Measurements from ENCODE around the gene CRIM1.

Gene CRIM1

GRCh38 chr2:36409935-36410334 is 54.4 kb downstream of the CRIM1 start:
- H3K36me3 Mint-ChIP-seq (ENCODE audit: low read depth), result no peaks in the 10 kb centered on the region
- H3K9me3 Mint-ChIP-seq, result no peaks in the 10 kb centered on the region
- no peak overlapping the region for H3K4me3 Mint-ChIP-seq
- H3K4me1 Mint-ChIP-seq (ENCODE audit: low read depth), result no peaks in the 10 kb centered on the region
- no peak overlapping the region for H3K27ac Mint-ChIP-seq
- H3K27me3 Mint-ChIP-seq, result no peaks in the 10 kb centered on the region

GRCh38 chr2:36410681-36411080 is 55.1 kb downstream of the CRIM1 start:
- Mint-ChIP-seq H3K27me3 (no peaks in the 10 kb centered on the region), H3K4me1 (ENCODE audit: low read depth) (no peaks in the 10 kb centered on the region), H3K9me3 (no peaks in the 10 kb centered on the region), H3K27ac (no peak overlapping the region), H3K4me3 (no peak overlapping the region), H3K36me3 (ENCODE audit: low read depth) (no peaks in the 10 kb centered on the region)

- H3K4me3 Mint-ChIP-seq, result no peak overlapping the region
- no peaks in the 10 kb centered on the region for H3K9me3 Mint-ChIP-seq
- H3K27me3 Mint-ChIP-seq, result no peaks in the 10 kb centered on the region
Observed at GRCh38 chr2:36411962-36412444, 56.4 kb downstream of the CRIM1 start.

GRCh38 chr2:36413218-36413617 is 57.6 kb downstream of the CRIM1 start:
- Mint-ChIP-seq H3K36me3 (ENCODE audit: low read depth) (no peaks in the 10 kb centered on the region), H3K4me1 (ENCODE audit: low read depth) (no peaks in the 10 kb centered on the region), H3K9me3 (no peaks in the 10 kb centered on the region), H3K4me3 (no peak overlapping the region), H3K27me3 (no peaks in the 10 kb centered on the region), H3K27ac (no peak overlapping the region)

More at GRCh38 chr2:36411962-36412444, 56.4 kb downstream of the CRIM1 start:
- Mint-ChIP-seq H3K4me1 (ENCODE audit: low read depth) (no peaks in the 10 kb centered on the region), H3K36me3 (ENCODE audit: low read depth) (no peaks in the 10 kb centered on the region), H3K27ac (no peak overlapping the region)

- H3K9me3 Mint-ChIP-seq, result no peaks in the 10 kb centered on the region
- no peak overlapping the region for H3K4me3 Mint-ChIP-seq
- no peak overlapping the region for H3K27ac Mint-ChIP-seq
Observed at GRCh38 chr2:36414307-36414706, 58.7 kb downstream of the CRIM1 start.

GRCh38 chr2:36415381-36416022 is 59.9 kb downstream of the CRIM1 start:
- H3K36me3 Mint-ChIP-seq (ENCODE audit: low read depth), result no peaks in the 10 kb centered on the region
- no peaks in the 10 kb centered on the region for H3K27me3 Mint-ChIP-seq
- no peaks in the 10 kb centered on the region for H3K4me1 Mint-ChIP-seq (ENCODE audit: low read depth)
- no peak overlapping the region for H3K27ac Mint-ChIP-seq
- H3K4me3 Mint-ChIP-seq, result no peak overlapping the region
- H3K9me3 Mint-ChIP-seq, result no peaks in the 10 kb centered on the region

More at GRCh38 chr2:36414307-36414706, 58.7 kb downstream of the CRIM1 start:
- Mint-ChIP-seq H3K4me1 (ENCODE audit: low read depth) (no peaks in the 10 kb centered on the region), H3K36me3 (ENCODE audit: low read depth) (no peaks in the 10 kb centered on the region), H3K27me3 (no peaks in the 10 kb centered on the region)

- Mint-ChIP-seq H3K27me3 (no peaks in the 10 kb centered on the region), H3K4me3 (no peak overlapping the region), H3K36me3 (ENCODE audit: low read depth) (no peaks in the 10 kb centered on the region), H3K9me3 (no peaks in the 10 kb centered on the region), H3K4me1 (ENCODE audit: low read depth) (no peaks in the 10 kb centered on the region), H3K27ac (no peak overlapping the region)
Observed at GRCh38 chr2:36416370-36417165, 61.0 kb downstream of the CRIM1 start.

- no peaks in the 10 kb centered on the region for H3K4me1 Mint-ChIP-seq (ENCODE audit: low read depth)
- no peak overlapping the region for H3K4me3 Mint-ChIP-seq
- no peak overlapping the region for H3K27ac Mint-ChIP-seq
Observed at GRCh38 chr2:36420569-36421181, 65.1 kb downstream of the CRIM1 start.

GRCh38 chr2:36421379-36421778 is 65.8 kb downstream of the CRIM1 start:
- Mint-ChIP-seq H3K4me3 (no peak overlapping the region), H3K36me3 (ENCODE audit: low read depth) (no peaks in the 10 kb centered on the region), H3K27me3 (no peaks in the 10 kb centered on the region), H3K9me3 (no peaks in the 10 kb centered on the region), H3K4me1 (ENCODE audit: low read depth) (no peaks in the 10 kb centered on the region), H3K27ac (no peak overlapping the region)

More at GRCh38 chr2:36420569-36421181, 65.1 kb downstream of the CRIM1 start:
- no peaks in the 10 kb centered on the region for H3K9me3 Mint-ChIP-seq
- no peaks in the 10 kb centered on the region for H3K36me3 Mint-ChIP-seq (ENCODE audit: low read depth)
- H3K27me3 Mint-ChIP-seq, result no peaks in the 10 kb centered on the region

- Mint-ChIP-seq H3K4me1 (ENCODE audit: low read depth) (no peaks in the 10 kb centered on the region), H3K36me3 (ENCODE audit: low read depth) (no peaks in the 10 kb centered on the region), H3K4me3 (no peak overlapping the region), H3K27me3 (no peaks in the 10 kb centered on the region), H3K27ac (no peak overlapping the region), H3K9me3 (no peaks in the 10 kb centered on the region)
Observed at GRCh38 chr2:36423172-36423571, 67.6 kb downstream of the CRIM1 start.

- Mint-ChIP-seq H3K4me1 (ENCODE audit: low read depth) (no peaks in the 10 kb centered on the region), H3K9me3 (no peaks in the 10 kb centered on the region), H3K27me3 (no peaks in the 10 kb centered on the region), H3K4me3 (no peak overlapping the region), H3K27ac (no peak overlapping the region), H3K36me3 (ENCODE audit: low read depth) (peaks cover 3% of the 10 kb centered on the region)
Observed at GRCh38 chr2:36423619-36424120, 68.1 kb downstream of the CRIM1 start.

GRCh38 chr2:36425608-36426355 is 70.2 kb downstream of the CRIM1 start:
- no peaks in the 10 kb centered on the region for H3K4me1 Mint-ChIP-seq (ENCODE audit: low read depth)
- H3K27me3 Mint-ChIP-seq, result no peaks in the 10 kb centered on the region
- no peaks in the 10 kb centered on the region for H3K9me3 Mint-ChIP-seq
- H3K27ac Mint-ChIP-seq, result no peak overlapping the region
- H3K4me3 Mint-ChIP-seq, result no peak overlapping the region
- peaks cover 4% of the 10 kb centered on the region for H3K36me3 Mint-ChIP-seq (ENCODE audit: low read depth)

GRCh38 chr2:36427790-36428243 is 72.2 kb downstream of the CRIM1 start:
- Mint-ChIP-seq H3K36me3 (ENCODE audit: low read depth) (peaks cover 4% of the 10 kb centered on the region), H3K4me3 (no peak overlapping the region), H3K4me1 (ENCODE audit: low read depth) (no peaks in the 10 kb centered on the region), H3K9me3 (no peaks in the 10 kb centered on the region), H3K27me3 (no peaks in the 10 kb centered on the region), H3K27ac (no peak overlapping the region)

GRCh38 chr2:36430549-36430948 is 75.0 kb downstream of the CRIM1 start:
- no peaks in the 10 kb centered on the region for H3K4me1 Mint-ChIP-seq (ENCODE audit: low read depth)
- no peak overlapping the region for H3K4me3 Mint-ChIP-seq
- H3K9me3 Mint-ChIP-seq, result no peaks in the 10 kb centered on the region
- no peak overlapping the region for H3K27ac Mint-ChIP-seq
- H3K27me3 Mint-ChIP-seq, result no peaks in the 10 kb centered on the region
- H3K36me3 Mint-ChIP-seq (ENCODE audit: low read depth), result peaks cover 4% of the 10 kb centered on the region

All from stimulated activated naive CD8-positive, alpha-beta T cell treated with anti-CD3 and anti-CD28 coated beads, Interleukin-15, Interleukin-2, amounts not matched to agents 100 ng/mL and 50 ng/mL, for 24 hours (primary cell).